ENCODE results near the gene DNAJB11.
"Not testable (repeated sequence)": the region's sequence is repeated elsewhere in the genome, so short reads cannot be mapped to it uniquely, and the experiment has no call there.

DNAJB11 gene

GRCh38 chr3:186628756-186629155 is 58.2 kb downstream of the DNAJB11 start:
- TF ChIP-seq EZH2phosphoT487 (IDR thresholded peaks at IDR 0.05; ENCODE audit: borderline replicate concordance, low read length), result no peak
- TF ChIP-seq, protein P1, sequence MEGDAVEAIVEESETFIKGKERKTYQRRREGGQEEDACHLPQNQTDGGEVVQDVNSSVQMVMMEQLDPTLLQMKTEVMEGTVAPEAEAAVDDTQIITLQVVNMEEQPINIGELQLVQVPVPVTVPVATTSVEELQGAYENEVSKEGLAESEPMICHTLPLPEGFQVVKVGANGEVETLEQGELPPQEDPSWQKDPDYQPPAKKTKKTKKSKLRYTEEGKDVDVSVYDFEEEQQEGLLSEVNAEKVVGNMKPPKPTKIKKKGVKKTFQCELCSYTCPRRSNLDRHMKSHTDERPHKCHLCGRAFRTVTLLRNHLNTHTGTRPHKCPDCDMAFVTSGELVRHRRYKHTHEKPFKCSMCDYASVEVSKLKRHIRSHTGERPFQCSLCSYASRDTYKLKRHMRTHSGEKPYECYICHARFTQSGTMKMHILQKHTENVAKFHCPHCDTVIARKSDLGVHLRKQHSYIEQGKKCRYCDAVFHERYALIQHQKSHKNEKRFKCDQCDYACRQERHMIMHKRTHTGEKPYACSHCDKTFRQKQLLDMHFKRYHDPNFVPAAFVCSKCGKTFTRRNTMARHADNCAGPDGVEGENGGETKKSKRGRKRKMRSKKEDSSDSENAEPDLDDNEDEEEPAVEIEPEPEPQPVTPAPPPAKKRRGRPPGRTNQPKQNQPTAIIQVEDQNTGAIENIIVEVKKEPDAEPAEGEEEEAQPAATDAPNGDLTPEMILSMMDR (IDR thresholded peaks at IDR 0.05; ENCODE audit: low read depth, low read length, poor library complexity, severe bottlenecking), result no peak
- no peaks in the 10 kb centered on the region for H3K9me3 ChIP-seq (ENCODE audit: control insufficient read depth, insufficient read depth, low read length)
- no peak overlapping the region for H3K4me2 ChIP-seq (ENCODE audit: low read length)
- H3K27ac ChIP-seq (ENCODE audit: low read depth, low read length), result no peak overlapping the region
- no peaks in the 10 kb centered on the region for H4K20me1 ChIP-seq (ENCODE audit: control insufficient read depth, insufficient read depth, low read depth, low read length)
- H3F3A ChIP-seq (ENCODE audit: control insufficient read depth, insufficient read depth), result no peaks in the 10 kb centered on the region
- H3K27me3 ChIP-seq (ENCODE audit: control insufficient read depth, low read length), result no peaks in the 10 kb centered on the region
- no peaks in the 10 kb centered on the region for H3K4me1 ChIP-seq (ENCODE audit: control insufficient read depth, low read length)
- H3K79me2 ChIP-seq (ENCODE audit: control insufficient read depth, low read length), result no peaks in the 10 kb centered on the region
- no peaks in the 10 kb centered on the region for H3K9me2 ChIP-seq (replicated peaks; ENCODE audit: control insufficient read depth, low read length)
- H3K36me3 ChIP-seq (ENCODE audit: control insufficient read depth, low read length), result no peaks in the 10 kb centered on the region
- no peak overlapping the region for H3K4me3 ChIP-seq (ENCODE audit: low read length)

- no peaks in the 10 kb centered on the region for H4K20me1 ChIP-seq (ENCODE audit: control insufficient read depth, insufficient read depth, low read depth, low read length)
- H3K4me3 ChIP-seq (ENCODE audit: low read length), result no peak overlapping the region
- no peaks in the 10 kb centered on the region for H3K79me2 ChIP-seq (ENCODE audit: control insufficient read depth, low read length)
- H3K9me3 ChIP-seq (ENCODE audit: control insufficient read depth, insufficient read depth, low read length), result no peaks in the 10 kb centered on the region
- no peaks in the 10 kb centered on the region for H3K9me2 ChIP-seq (replicated peaks; ENCODE audit: control insufficient read depth, low read length)
- no peak for TF ChIP-seq EZH2phosphoT487 (IDR thresholded peaks at IDR 0.05; ENCODE audit: borderline replicate concordance, low read length)
- TF ChIP-seq, protein P1 (IDR thresholded peaks at IDR 0.05; ENCODE audit: low read depth, low read length, poor library complexity, severe bottlenecking), result no peak
- no peak overlapping the region for H3K4me2 ChIP-seq (ENCODE audit: low read length)
- no peaks in the 10 kb centered on the region for H3K36me3 ChIP-seq (ENCODE audit: control insufficient read depth, low read length)
- H3K27ac ChIP-seq (ENCODE audit: low read depth, low read length), result no peak overlapping the region
- no peaks in the 10 kb centered on the region for H3K4me1 ChIP-seq (ENCODE audit: control insufficient read depth, low read length)
- H3K27me3 ChIP-seq (ENCODE audit: control insufficient read depth, low read length), result no peaks in the 10 kb centered on the region
- H3F3A ChIP-seq (ENCODE audit: control insufficient read depth, insufficient read depth), result no peaks in the 10 kb centered on the region
Measured at GRCh38 chr3:186630950-186631641, 60.6 kb downstream of the DNAJB11 start.

DNA sequence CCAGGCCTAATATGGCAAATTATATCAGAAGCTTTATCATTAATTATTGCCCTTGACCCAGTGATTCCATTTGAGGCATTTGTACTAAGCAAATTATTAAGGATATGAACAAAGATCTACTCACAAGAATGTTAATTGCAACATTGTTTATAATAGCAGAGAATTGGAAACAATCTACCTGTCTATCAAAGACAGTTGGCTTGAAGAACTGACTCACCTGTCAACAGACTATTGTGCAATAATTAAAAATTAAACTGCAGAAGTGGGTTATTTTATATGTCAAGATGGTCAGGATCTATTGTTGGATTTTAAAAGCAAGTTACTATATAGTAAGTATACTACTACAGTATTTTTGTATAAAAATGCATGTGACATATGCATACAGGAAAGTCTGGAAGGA is 63.0 kb downstream of the DNAJB11 start:
- no peak for TF ChIP-seq EZH2phosphoT487 (IDR thresholded peaks at IDR 0.05; ENCODE audit: borderline replicate concordance, low read length)
- TF ChIP-seq, protein P1 (IDR thresholded peaks at IDR 0.05; ENCODE audit: low read depth, low read length, poor library complexity, severe bottlenecking), result no peak
- Histone ChIP-seq H3K4me2 (ENCODE audit: low read length) (no peak overlapping the region), H3K27me3 (ENCODE audit: control insufficient read depth, low read length) (no peaks in the 10 kb centered on the region), H3K4me1 (ENCODE audit: control insufficient read depth, low read length) (no peaks in the 10 kb centered on the region), H3K79me2 (ENCODE audit: control insufficient read depth, low read length) (no peaks in the 10 kb centered on the region), H4K20me1 (ENCODE audit: control insufficient read depth, insufficient read depth, low read depth, low read length) (no peaks in the 10 kb centered on the region), H3K36me3 (ENCODE audit: control insufficient read depth, low read length) (no peaks in the 10 kb centered on the region), H3F3A (ENCODE audit: control insufficient read depth, insufficient read depth) (no peaks in the 10 kb centered on the region), H3K27ac (ENCODE audit: low read depth, low read length) (no peak overlapping the region), H3K4me3 (ENCODE audit: low read length) (no peak overlapping the region), H3K9me2 (replicated peaks; ENCODE audit: control insufficient read depth, low read length) (no peaks in the 10 kb centered on the region), H3K9me3 (ENCODE audit: control insufficient read depth, insufficient read depth, low read length) (no peaks in the 10 kb centered on the region)

DNA sequence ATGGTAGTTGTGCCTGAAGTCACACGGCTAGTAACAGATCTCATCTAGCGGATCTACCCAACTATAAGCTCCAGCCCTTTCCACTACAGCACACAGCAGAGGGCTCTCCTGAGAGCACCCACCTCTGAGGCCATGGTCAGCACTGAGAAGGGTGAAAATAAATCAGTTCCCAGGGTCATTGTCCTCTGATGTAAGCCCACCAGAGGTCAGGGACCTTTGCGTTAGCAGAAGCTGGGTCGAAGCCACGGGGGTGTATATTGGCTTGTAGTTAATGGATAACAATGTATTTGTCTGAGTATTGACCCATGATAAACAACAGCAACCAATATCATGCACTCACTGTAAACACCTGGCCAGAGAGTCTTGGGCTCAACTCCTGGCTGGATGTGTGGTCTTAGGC is 63.7 kb downstream of the DNAJB11 start:
- H3K4me3 ChIP-seq (ENCODE audit: low read length); H4K20me1 ChIP-seq (ENCODE audit: control insufficient read depth, insufficient read depth, low read depth, low read length); H3F3A ChIP-seq (ENCODE audit: control insufficient read depth, insufficient read depth); H3K9me3 ChIP-seq (ENCODE audit: control insufficient read depth, insufficient read depth, low read length); H3K27me3 ChIP-seq (ENCODE audit: control insufficient read depth, low read length); H3K4me1 ChIP-seq (ENCODE audit: control insufficient read depth, low read length); H3K4me2 ChIP-seq (ENCODE audit: low read length); H3K9me2 ChIP-seq (replicated peaks; ENCODE audit: control insufficient read depth, low read length); H3K27ac ChIP-seq (ENCODE audit: low read depth, low read length); H3K79me2 ChIP-seq (ENCODE audit: control insufficient read depth, low read length); H3K36me3 ChIP-seq (ENCODE audit: control insufficient read depth, low read length): not testable (repeated sequence)
